Neural progenitor cell (in vitro differentiated cells): Measurements from ENCODE around the gene SHTN1.

Source experiments
- CTCF ChIP-seq: fragments of 200-600 bp; sonication (generic); IDR thresholded peaks from 2 replicates; pipeline ENCODE4 v1.5.1; 2017; ENCODE audit warnings: antibody characterized with exemption, mild to moderate bottlenecking
- EZH2 ChIP-seq: fragments of 200-600 bp; sonication (generic); IDR thresholded peaks from 2 replicates; pipeline ENCODE4 v1.6.1; 2017; ENCODE audit warnings: antibody characterized with exemption, mild to moderate bottlenecking, moderate library complexity
- EZH2phosphoT487 ChIP-seq: fragments of 200-600 bp; sonication (generic); IDR thresholded peaks from 2 replicates; pipeline ENCODE4 v1.6.1; 2017; ENCODE audit warnings: antibody characterized with exemption

- TF ChIP-seq CTCF (no peak), EZH2 (peak; percentile 20), EZH2phosphoT487 (no peak)
Observed at GRCh38 chr10:116849248-116850057, 155.5 kb downstream of the SHTN1 start, which contains the start of gene ENO4.
